GM12865 (cell line): ENCODE measurements around the gene MAD2L1.

Experiments
- DNase-seq: peaks from one replicate; pipeline ENCODE4 v3.0.0; 2010; ENCODE audit warnings: low read depth
- H3K4me3 ChIP-seq: 2 replicates; pipeline ENCODE4 v1.5.1; 2011; ENCODE audit warnings: mild to moderate bottlenecking, low read depth, low read length, control low read depth
- CTCF ChIP-seq: IDR thresholded peaks from 2 replicates; pipeline ENCODE4 v1.5.1; 2011; ENCODE audit warnings: low read length, control low read depth, low read depth, inconsistent platforms; ENCODE audit not compliant: insufficient read depth; ENCODE audit errors: missing control alignments

Gene MAD2L1

GRCh38 chr4:120051253-120051652 is 15.4 kb downstream of the MAD2L1 start:
- no peak overlapping the region for H3K4me3 ChIP-seq
- no peak for TF ChIP-seq CTCF
- no peak for DNase-seq

- DNase-seq, result peak; percentile 82
- peak; percentile 80 for TF ChIP-seq CTCF
- H3K4me3 ChIP-seq, result no peak overlapping the region
These were observed 16.7 kb downstream of the MAD2L1 start for GRCh38 chr4:120049732-120050494.

- DNase-seq, result no peak
- no peak overlapping the region for H3K4me3 ChIP-seq
- TF ChIP-seq CTCF, result no peak
These were observed 22.8 kb downstream of the MAD2L1 start for GRCh38 chr4:120043828-120044227.

GRCh38 chr4:120037411-120037810 is 29.2 kb downstream of the MAD2L1 start:
- DNase-seq, result no peak
- no peak for TF ChIP-seq CTCF
- no peak overlapping the region for H3K4me3 ChIP-seq

GRCh38 chr4:120034913-120035312 is 31.7 kb downstream of the MAD2L1 start:
- H3K4me3 ChIP-seq, result no peak overlapping the region
- DNase-seq, result no peak
- no peak for TF ChIP-seq CTCF

- H3K4me3 ChIP-seq, result no peak overlapping the region
- TF ChIP-seq CTCF, result no peak
- no peak for DNase-seq
These were observed 39.8 kb downstream of the MAD2L1 start for GRCh38 chr4:120026853-120027252.

- no peak for DNase-seq
- TF ChIP-seq CTCF, result no peak
These were observed 41.1 kb downstream of the MAD2L1 start for GRCh38 chr4:120025516-120025915.

More at GRCh38 chr4:120025516-120025915, 41.1 kb downstream of the MAD2L1 start:
- no peak overlapping the region for H3K4me3 ChIP-seq
